Osteoblast (primary cell): Measurements from ENCODE around the gene GAS2L2. TPM values are rescaled to one million over a fixed set of nuclear protein-coding genes. Genes with fewer than 3 reads are reported as not detected.

Experiments used
- DNase-seq: peaks from one replicate; pipeline ENCODE4 v3.0.0; 2011; ENCODE audit warnings: low spot score, mixed read lengths; ENCODE audit not compliant: insufficient read length; ENCODE audit errors: missing footprints
- H2AFZ ChIP-seq: 2 replicates; pipeline ENCODE4 v1.6.0; 2011; ENCODE audit warnings: mild to moderate bottlenecking, low read length
- H3K27ac ChIP-seq: 2 replicates; pipeline ENCODE4 v1.5.1; 2011; ENCODE audit warnings: mild to moderate bottlenecking, low read depth, low read length, moderate library complexity
- H3K27me3 ChIP-seq: 2 replicates; pipeline ENCODE4 v1.6.0; 2012; ENCODE audit warnings: mild to moderate bottlenecking, control low read depth, inconsistent platforms, low read length, moderate library complexity; ENCODE audit not compliant: insufficient read depth
- H3K36me3 ChIP-seq: 2 replicates; pipeline ENCODE4 v1.5.1; 2011; ENCODE audit warnings: mild to moderate bottlenecking, low read length, control low read depth, moderate library complexity; ENCODE audit not compliant: insufficient read depth
- H3K4me1 ChIP-seq: 2 replicates; pipeline ENCODE4 v1.5.1; 2011; ENCODE audit warnings: mild to moderate bottlenecking, low read length, control low read depth, moderate library complexity; ENCODE audit not compliant: insufficient read depth
- H3K4me2 ChIP-seq: 2 replicates; pipeline ENCODE4 v1.6.0; 2011; ENCODE audit warnings: mild to moderate bottlenecking, low read length; ENCODE audit not compliant: insufficient read depth
- H3K4me3 ChIP-seq: fragments of 200-600 bp; sonication (generic); 3 replicates; pipeline ENCODE4 v1.5.1; 2012; ENCODE audit warnings: mild to moderate bottlenecking, low read length, inconsistent platforms; ENCODE audit not compliant: insufficient read depth
- H3K79me2 ChIP-seq: 2 replicates; pipeline ENCODE4 v1.6.0; 2012; ENCODE audit warnings: mild to moderate bottlenecking, low read length, control low read depth, inconsistent platforms; ENCODE audit not compliant: insufficient read depth
- H3K9me3 ChIP-seq: 2 replicates; pipeline ENCODE4 v1.5.1; 2011; ENCODE audit warnings: low read depth, low read length, control low read depth
- H4K20me1 ChIP-seq: 2 replicates; pipeline ENCODE4 v1.6.0; 2012; ENCODE audit warnings: mild to moderate bottlenecking, low read length, control low read depth; ENCODE audit not compliant: insufficient read depth
- CTCF ChIP-seq: IDR thresholded peaks from 2 replicates; pipeline ENCODE4 v1.5.1; 2011; ENCODE audit warnings: mild to moderate bottlenecking, low read depth, low read length, moderate library complexity; ENCODE audit errors: extremely low read depth
- total RNA-seq: library from RNA; depleted of rRNA; stranded (reverse); fragments of >200 nt; gene quantifications from 2 replicates; pipeline ENCODE4 v1.2.3, GENCODE V29; 2012

GAS2L2 gene
- total RNA-seq, 1 donor = not detected

- DNase-seq = peak; percentile 82
- Histone ChIP-seq H3K4me1 (peaks cover 5% of the 10 kb centered on the region), H3K4me3 (no peak overlapping the region), H4K20me1 (no peaks in the 10 kb centered on the region), H3K4me2 (no peak overlapping the region), H3K9me3 (no peaks in the 10 kb centered on the region), H3K27me3 (peaks cover 25% of the 10 kb centered on the region), H3K27ac (no peak overlapping the region), H2AFZ (no peak overlapping the region), H3K36me3 (no peaks in the 10 kb centered on the region), H3K79me2 (no peaks in the 10 kb centered on the region)
- no peak for TF ChIP-seq CTCF
These were observed 13.4 kb upstream of the GAS2L2 start for GRCh38 chr17:35766489-35766877.

GRCh38 chr17:35765756-35766488 lies 12.9 kb upstream of the GAS2L2 start:
- peaks cover 5% of the 10 kb centered on the region for H3K4me1 ChIP-seq
- H3K36me3 ChIP-seq = no peaks in the 10 kb centered on the region
- no peak overlapping the region for H2AFZ ChIP-seq
- no peaks in the 10 kb centered on the region for H3K79me2 ChIP-seq
- H4K20me1 ChIP-seq = no peaks in the 10 kb centered on the region
- H3K9me3 ChIP-seq = no peaks in the 10 kb centered on the region
- DNase-seq = peak; percentile 62
- no peak overlapping the region for H3K27ac ChIP-seq
- no peak overlapping the region for H3K4me3 ChIP-seq
- TF ChIP-seq CTCF = no peak
- no peak overlapping the region for H3K4me2 ChIP-seq
- H3K27me3 ChIP-seq = peaks cover 25% of the 10 kb centered on the region

- no peaks in the 10 kb centered on the region for H3K36me3 ChIP-seq
- H3K4me2 ChIP-seq = no peak overlapping the region
- H3K27ac ChIP-seq = no peak overlapping the region
- no peaks in the 10 kb centered on the region for H4K20me1 ChIP-seq
- no peak overlapping the region for H2AFZ ChIP-seq
- no peaks in the 10 kb centered on the region for H3K79me2 ChIP-seq
- H3K9me3 ChIP-seq = no peaks in the 10 kb centered on the region
- H3K4me1 ChIP-seq = peaks cover 5% of the 10 kb centered on the region
- peak; percentile 92 for DNase-seq
- peaks cover 25% of the 10 kb centered on the region for H3K27me3 ChIP-seq
- H3K4me3 ChIP-seq = no peak overlapping the region
- no peak for TF ChIP-seq CTCF
These were observed 12.2 kb upstream of the GAS2L2 start for GRCh38 chr17:35765086-35765710.
